C1 segment of cervical spinal cord (tissue), 14 donors: ENCODE data around the gene VSX1.

Experiments
- DNase-seq, 14 donors: peaks; one replicate each; lab custom pipeline; 2025; lab: John Stamatoyannopoulos, UW

VSX1 gene

DNA sequence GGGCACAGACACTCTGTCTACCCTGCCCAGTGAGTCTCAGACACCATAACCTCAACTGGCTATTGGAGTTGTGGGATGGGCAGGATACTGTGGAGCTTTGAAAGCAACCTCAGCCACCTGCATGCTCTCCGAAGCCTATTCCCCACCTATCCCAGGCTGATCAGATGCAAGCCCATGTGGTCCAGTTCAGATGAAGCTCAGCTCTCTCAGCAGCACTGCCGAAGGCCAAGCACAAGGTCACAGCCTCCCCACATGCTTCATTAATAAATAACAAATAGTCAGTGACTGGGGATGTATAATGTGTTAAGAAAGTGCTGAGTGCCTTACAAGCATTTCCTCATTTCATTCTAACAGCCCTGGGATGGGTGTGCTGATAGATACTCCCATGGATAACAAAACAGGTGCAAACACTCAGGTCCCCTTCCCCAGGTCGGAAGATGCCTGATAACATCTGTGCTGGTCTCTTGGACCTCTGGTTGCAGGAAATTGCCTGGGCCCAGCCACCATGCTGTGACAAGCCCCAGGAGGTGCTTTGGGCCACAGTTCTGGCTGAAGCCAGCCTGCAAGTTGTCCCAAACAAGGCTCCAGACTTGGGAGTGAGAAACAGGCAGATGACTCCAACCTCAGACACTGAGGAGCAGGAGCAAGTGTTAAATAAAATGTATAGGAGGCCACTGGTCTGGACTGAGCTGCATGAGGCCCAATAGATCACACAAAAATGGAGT, 27.7 kb downstream of the VSX1 start:
- DNase-seq, result peak in 1 of 14 donors; percentile 50

DNA sequence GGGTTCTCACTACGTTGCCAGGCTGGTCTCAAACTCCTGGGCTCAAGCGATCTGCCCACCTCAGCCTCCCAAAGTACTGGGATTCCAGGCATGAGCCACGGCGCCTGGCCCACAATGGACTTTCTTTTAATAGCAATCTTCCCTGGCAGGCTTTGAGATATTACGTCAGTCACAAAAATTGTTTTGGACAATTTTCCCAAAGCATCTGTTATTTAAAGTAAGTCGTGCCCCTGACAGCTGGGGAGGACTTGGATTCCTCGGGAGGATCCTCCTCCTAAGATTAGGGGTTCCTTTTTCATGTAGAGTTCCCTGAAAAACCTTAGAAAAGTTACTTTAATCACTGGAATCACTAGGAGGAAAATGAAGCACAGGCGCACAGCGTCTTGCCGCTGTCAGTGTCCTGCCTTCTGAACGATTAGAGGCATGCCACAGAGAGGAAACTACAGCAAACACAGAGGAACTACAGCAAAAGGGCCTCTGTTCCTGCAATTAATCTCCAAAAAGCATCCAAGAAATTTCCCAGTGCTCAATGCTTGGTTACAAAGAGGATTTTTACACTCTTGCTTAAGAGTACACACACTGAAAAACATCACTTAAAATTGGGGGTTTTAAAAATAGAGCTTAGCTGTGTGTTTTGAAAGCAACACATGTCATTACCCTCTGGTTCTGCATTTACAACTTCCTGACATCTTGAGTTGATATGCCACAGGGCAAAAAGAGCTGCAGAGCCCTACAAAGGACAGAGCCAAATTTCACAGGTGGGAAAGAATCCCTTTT, 28.5 kb downstream of the VSX1 start:
- peak in 1 of 14 donors; percentile 74 for DNase-seq

- DNase-seq, result no peak
Measured at GRCh38 chr20:25052255-25053194, 29.4 kb downstream of the VSX1 start.

DNA sequence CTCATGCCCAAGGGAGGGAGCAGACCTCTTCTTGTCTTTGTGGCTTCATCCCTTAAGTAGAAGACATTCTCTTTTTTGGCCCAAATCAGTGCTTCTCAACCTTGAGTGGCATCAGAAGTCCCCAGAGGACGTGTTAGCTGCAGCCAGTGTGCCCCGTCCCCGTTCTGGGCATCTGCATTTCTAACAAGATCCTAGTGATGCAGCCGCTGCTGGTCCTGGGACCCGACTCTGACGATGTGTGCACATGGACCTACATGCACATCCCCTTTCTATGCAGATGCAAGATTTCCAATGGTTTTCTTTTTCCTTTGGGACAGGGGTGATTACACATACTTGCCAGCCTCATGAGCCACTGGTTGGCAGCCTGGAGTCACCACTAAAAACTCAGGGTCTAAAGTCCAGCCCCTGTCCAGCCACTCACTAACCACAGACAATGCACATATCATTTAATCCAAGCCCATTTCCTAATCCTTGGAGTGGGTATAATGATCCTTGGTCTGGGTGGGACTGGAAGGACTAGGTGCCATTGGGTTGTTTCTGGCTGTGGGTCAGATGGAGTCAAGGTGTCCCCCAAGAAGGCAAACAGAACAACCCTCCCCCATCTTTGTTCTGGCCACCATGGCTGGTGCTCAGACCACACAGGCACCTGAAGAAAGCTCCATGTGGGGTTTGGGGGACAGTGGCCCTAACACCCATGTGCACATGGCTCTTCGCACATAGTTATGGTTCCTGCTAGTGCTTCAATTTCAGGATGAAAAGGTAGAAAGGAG, 30.4 kb downstream of the VSX1 start:
- no peak for DNase-seq

DNA sequence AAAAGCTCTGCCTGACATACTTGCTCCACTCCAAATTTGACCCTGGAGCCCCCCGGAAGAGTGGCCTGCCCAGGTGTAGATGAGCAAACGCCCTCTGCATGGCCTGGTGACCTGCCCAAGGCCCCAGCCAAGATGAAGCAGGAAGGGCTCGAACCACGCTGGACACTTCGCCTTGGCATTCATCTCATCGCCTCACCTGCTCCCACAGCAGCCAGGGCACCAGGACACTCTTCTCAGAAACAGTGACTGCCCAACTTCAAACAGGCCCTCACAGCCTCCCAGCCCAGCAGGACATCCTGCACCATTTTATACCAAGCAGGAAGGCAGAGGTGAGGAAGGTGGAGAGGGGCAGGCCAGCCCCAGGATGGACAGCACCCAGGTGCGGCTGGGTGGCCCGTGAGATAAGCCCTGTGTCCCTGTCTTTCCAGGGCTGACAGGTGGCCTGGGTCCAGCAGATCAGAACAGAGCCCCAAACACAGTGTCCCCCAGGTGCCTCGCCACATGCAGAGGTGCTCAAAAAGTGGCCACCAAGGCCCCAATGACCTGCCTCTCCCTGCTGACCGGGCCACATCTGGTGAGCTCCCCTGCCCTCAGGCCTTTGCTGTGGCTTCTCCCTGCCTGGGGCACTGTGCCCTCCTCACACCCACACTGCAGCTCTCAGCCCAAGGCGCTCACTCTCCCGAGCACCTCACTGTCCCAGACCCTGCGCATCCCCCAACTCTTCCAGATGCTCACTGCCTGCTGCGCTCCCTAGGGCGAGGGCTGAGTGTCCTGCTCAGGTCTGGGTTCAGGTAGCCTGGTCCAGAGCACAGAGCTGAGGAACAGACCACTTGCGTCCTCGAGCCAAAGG, 31.2 kb downstream of the VSX1 start:
- DNase-seq, result no peak

DNA sequence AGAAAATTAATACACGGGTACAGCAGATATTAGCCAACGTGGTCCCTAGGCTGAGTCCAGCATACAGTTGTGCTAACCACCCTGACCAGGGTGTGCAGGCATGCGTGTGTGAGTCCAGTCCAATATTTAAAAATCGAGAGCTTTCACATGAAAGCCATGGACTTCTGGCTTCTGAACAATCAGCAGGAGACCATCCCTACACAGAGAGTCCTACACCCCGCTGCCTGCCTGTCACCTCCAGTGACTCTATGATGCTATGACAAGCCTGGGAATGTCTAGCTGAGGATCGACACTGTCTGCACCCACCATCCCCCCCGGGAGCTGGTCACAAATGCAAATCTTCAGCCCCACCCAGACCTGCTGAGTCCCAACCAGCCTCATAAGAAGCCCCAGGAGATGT, 31.9 kb downstream of the VSX1 start:
- no peak for DNase-seq

GRCh38 chr20:25049261-25050060, 32.5 kb downstream of the VSX1 start:
- DNase-seq, result peak in 1 of 14 donors; percentile 38

DNA sequence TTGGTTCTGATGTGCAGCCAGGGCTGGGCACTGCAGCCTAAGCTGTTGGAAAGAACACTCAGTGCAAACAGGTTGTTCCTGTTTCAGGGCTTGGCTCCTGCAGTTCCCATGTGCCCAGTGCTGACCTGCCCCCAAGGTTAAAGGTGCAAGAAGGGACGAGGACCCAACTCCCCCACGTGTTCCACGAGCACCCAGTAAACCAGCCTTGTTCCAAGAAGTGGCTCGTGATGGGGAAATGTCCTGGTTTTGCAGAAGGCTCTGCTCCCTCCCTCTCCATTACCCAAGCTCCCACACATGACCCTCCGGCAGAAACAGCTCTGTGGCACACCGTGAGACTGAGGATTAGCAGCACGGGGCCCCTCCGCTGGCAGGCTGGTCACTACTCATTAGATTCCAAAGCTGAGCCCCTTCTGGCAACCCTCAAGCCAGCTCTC, 33.4 kb downstream of the VSX1 start:
- no peak for DNase-seq

DNA sequence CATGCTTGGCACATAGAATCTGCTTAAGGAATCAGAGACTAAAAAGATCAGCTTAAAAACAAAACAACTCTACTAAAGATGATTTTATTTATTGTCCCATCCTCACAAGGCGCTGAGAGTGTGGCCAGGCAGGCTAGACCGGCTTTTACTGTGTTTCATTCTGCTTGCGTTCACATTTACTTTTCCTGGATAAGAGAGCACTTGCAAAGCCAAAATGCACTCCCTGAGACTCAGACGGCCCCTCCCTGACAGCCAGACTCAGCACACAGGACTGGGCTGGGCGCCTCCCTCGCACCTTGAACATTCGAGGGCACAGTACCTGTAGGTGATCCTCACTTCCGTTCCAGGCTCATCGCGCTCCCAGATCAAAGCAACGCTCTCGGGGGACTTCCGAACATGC, 34.2 kb downstream of the VSX1 start:
- no peak for DNase-seq

GRCh38 chr20:25046736-25047666, 34.9 kb downstream of the VSX1 start:
- no peak for DNase-seq

GRCh38 chr20:25046181-25046641, 35.7 kb downstream of the VSX1 start:
- DNase-seq, result no peak

DNA sequence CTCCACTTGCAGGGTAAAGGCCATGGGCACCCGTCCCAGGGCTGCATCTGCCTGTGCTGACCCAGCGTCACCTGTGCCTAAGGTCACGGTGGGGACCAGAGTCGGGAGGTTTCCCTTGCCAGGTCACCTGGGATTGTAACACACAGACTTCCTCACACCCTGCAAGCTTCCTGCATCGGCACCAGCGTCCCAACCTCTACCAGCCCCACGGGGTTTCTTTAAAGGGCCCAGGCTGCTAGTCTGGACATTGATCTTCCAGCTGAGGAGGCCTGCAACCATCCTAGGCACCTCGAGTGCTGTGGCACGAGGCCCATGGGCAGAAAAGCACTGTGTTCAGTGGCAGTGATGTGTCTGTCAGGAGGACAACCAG, 36.6 kb downstream of the VSX1 start:
- no peak for DNase-seq

DNA sequence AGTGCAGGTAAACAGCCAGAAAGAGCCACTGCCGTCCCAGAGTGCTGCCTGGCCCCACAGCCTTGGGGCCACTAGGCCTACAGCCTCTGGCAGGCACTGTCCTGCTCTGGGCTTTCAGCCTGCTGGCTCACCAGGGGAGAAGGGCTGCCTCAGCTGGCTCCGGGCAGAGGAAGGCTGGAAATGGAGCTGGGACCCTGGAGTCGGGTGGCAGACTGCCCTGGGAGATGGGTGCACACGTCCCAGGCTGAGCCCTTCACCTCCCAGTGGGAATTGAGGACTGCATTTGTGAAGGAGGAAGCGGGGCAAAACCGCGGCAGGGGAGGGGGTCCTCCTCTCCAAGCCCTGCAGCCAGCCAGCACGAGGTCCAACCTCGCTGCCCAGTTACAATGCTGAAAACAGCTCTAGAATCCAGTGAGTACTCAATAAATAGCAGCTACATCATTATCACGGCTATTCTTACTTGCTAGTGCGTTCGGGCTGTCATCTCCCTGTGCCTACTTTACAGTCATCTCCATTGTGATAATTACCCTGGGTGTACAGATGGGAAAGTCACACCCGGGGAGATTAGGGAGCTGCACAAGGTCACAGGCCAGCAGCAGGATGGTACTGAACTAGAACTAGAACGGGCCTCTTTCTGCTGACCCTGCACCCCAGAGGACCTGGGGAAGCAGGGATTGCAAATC, 37.1 kb downstream of the VSX1 start:
- peak in 9 of 14 donors; percentile 26 to 80 (median 55) for DNase-seq

- DNase-seq, result no peak
Measured at GRCh38 chr20:25044261-25044560, 37.7 kb downstream of the VSX1 start.

- no peak for DNase-seq
Measured at GRCh38 chr20:25043499-25044260, 38.3 kb downstream of the VSX1 start.

GRCh38 chr20:25042531-25043498, 39.1 kb downstream of the VSX1 start:
- DNase-seq, result peak in 6 of 14 donors; percentile 23 to 57 (median 46)
